ENCODE data around the gene PPAN. TPM values are rescaled to one million over a fixed set of nuclear protein-coding genes. Genes with fewer than 3 reads are reported as not detected.
A peak's percentile ranks its signal among the peaks of the same experiment; 100 is the strongest.

The PPAN gene
- total RNA-seq: 15.1 TPM

GRCh38 chr19:10106100-10106936, at the start of gene PPAN:
Gene PPAN, plus strand, starts transcription at chr19:10106362. Its CDS starts 33 bp downstream, at chr19:10106395.
- FAIRE-seq (peak; percentile 54), DNase-seq (ENCODE audit: low spot score in 2 of 2) (peak; percentile 99 to 100)

GRCh38 chr19:10061717-10062310, 44.3 kb upstream of the PPAN start:
- DNase-seq (ENCODE audit: low spot score in 2 of 2) (no peak), FAIRE-seq (no peak)

- DNase-seq (ENCODE audit: low spot score in 2 of 2): no peak
- no peak for FAIRE-seq
These were observed 38.0 kb upstream of the PPAN start for GRCh38 chr19:10068205-10068604.

- FAIRE-seq: no peak
- DNase-seq (ENCODE audit: low spot score in 2 of 2): no peak
These were observed 37.1 kb upstream of the PPAN start for GRCh38 chr19:10069046-10069445.

- DNase-seq (ENCODE audit: low spot score in 2 of 2) (no peak), FAIRE-seq (no peak)
These were observed 35.3 kb upstream of the PPAN start for GRCh38 chr19:10070730-10071446.

GRCh38 chr19:10074153-10074552, 32.0 kb upstream of the PPAN start:
- FAIRE-seq (no peak), DNase-seq (ENCODE audit: low spot score in 2 of 2) (no peak)

- FAIRE-seq (no peak), DNase-seq (ENCODE audit: low spot score in 2 of 2) (no peak)
These were observed 29.6 kb upstream of the PPAN start for GRCh38 chr19:10076535-10076934.

GRCh38 chr19:10078329-10078728, 27.8 kb upstream of the PPAN start:
- DNase-seq (ENCODE audit: low spot score in 2 of 2) (no peak), FAIRE-seq (no peak)

- DNase-seq (ENCODE audit: low spot score in 2 of 2): no peak
These were observed 27.1 kb upstream of the PPAN start for GRCh38 chr19:10079031-10079453.

GRCh38 chr19:10083911-10084310, 22.3 kb upstream of the PPAN start:
- DNase-seq (ENCODE audit: low spot score in 2 of 2) (no peak), FAIRE-seq (no peak)

More at GRCh38 chr19:10079031-10079453, 27.1 kb upstream of the PPAN start:
- no peak for FAIRE-seq

GRCh38 chr19:10084803-10085202, 21.4 kb upstream of the PPAN start:
- no peak for FAIRE-seq
- DNase-seq (ENCODE audit: low spot score in 2 of 2): no peak

- FAIRE-seq: no peak
- peak; percentile 82 to 88 for DNase-seq (ENCODE audit: low spot score in 2 of 2)
These were observed 20.2 kb upstream of the PPAN start, which contains the start of gene SHFL for GRCh38 chr19:10085641-10086590. Gene SHFL, plus strand, starts transcription at chr19:10086317. Its CDS starts 111 bp downstream, at chr19:10086428.

- DNase-seq (ENCODE audit: low spot score in 2 of 2) (no peak), FAIRE-seq (no peak)
These were observed 19.5 kb upstream of the PPAN start for GRCh38 chr19:10086591-10087192.

- no peak for FAIRE-seq
- no peak for DNase-seq (ENCODE audit: low spot score in 2 of 2)
These were observed 18.7 kb upstream of the PPAN start for GRCh38 chr19:10087296-10088061.

GRCh38 chr19:10088949-10089554, 17.1 kb upstream of the PPAN start:
- DNase-seq (ENCODE audit: low spot score in 2 of 2): no peak
- no peak for FAIRE-seq

- DNase-seq (ENCODE audit: low spot score in 2 of 2) (no peak), FAIRE-seq (no peak)
These were observed 16.3 kb upstream of the PPAN start for GRCh38 chr19:10089801-10090375.

- DNase-seq (ENCODE audit: low spot score in 2 of 2) (no peak), FAIRE-seq (no peak)
These were observed 14.8 kb upstream of the PPAN start for GRCh38 chr19:10091370-10091687.

All from frontal cortex (tissue), 4 donors.